K562 (cell line): ENCODE results near the gene ACLY.

Experiments
- ARID4B ChIP-seq: sonication (generic); formaldehyde crosslinking; IDR thresholded peaks from 2 replicates; pipeline ENCODE4 v1.8.0; 2022; ENCODE audit warnings: mild to moderate bottlenecking, missing genetic modification reagents
- DIDO1 ChIP-seq: fragments of 450-650 bp; IDR thresholded peaks from 2 replicates; pipeline ENCODE4 v1.6.1; 2016; ENCODE audit warnings: low read depth, missing biosample characterization, missing genetic modification characterization
- EZH2 ChIP-seq: IDR thresholded peaks from 2 replicates; pipeline ENCODE4 v1.6.1; 2012; ENCODE audit warnings: low read depth, mild to moderate bottlenecking, inconsistent platforms, low read length, borderline replicate concordance
- FOS ChIP-seq: IDR thresholded peaks from 3 replicates; pipeline ENCODE4 v1.6.1; 2011; ENCODE audit not compliant: insufficient read length; ENCODE audit errors: extremely low read depth
- KDM4B ChIP-seq, 2 experiments: fragments of 450-650 bp in 1 of 2; sonication (generic) in 1 of 2; IDR thresholded peaks; 2 replicates each; pipeline ENCODE4 v1.6.1; 2016 to 2017; ENCODE audit warnings: borderline replicate concordance in 2 of 2, antibody characterized with exemption in 1 of 2, low read depth in 1 of 2, mild to moderate bottlenecking in 1 of 2
- SMARCA4 ChIP-seq: fragments of 450-650 bp; IDR thresholded peaks from 2 replicates; pipeline ENCODE4 v1.6.1; 2016
- USF1 ChIP-seq: sonication (generic); formaldehyde crosslinking; IDR thresholded peaks from 2 replicates; pipeline ENCODE4 v1.9.0; 2022; ENCODE audit warnings: mild to moderate bottlenecking, missing genetic modification reagents
- ZNF239 ChIP-seq: fragments of 250-450 bp; sonication (Bioruptor Pico); IDR thresholded peaks from 2 replicates; pipeline ENCODE4 v1.4.0; 2020; ENCODE audit warnings: mild to moderate bottlenecking

- TF ChIP-seq FOS (no peak), EZH2 (no peak), ZNF239 (CRISPR knock-in tag) (no peak), SMARCA4 (no peak), KDM4B (IDR thresholded peaks at IDR 0.05; ENCODE audit: borderline replicate concordance in 2 of 2, low read depth in 1 of 2) (no peak), DIDO1 (no peak), USF1 (no peak), ARID4B (CRISPR knock-in tag) (no peak)
Observed at GRCh38 chr17:41939693-41940090, 20.9 kb upstream of the ACLY start.
